ENCODE data around the gene NUCKS1. TPM values are rescaled to one million over a fixed set of nuclear protein-coding genes. Genes with fewer than 3 reads are reported as not detected.

The NUCKS1 gene
- total and polyA plus RNA-seq, 2 of the 8 experiments (the other 6 are each of a cell fraction or from before 2014, with no cell fraction given), result 126 to 461 TPM

DNA sequence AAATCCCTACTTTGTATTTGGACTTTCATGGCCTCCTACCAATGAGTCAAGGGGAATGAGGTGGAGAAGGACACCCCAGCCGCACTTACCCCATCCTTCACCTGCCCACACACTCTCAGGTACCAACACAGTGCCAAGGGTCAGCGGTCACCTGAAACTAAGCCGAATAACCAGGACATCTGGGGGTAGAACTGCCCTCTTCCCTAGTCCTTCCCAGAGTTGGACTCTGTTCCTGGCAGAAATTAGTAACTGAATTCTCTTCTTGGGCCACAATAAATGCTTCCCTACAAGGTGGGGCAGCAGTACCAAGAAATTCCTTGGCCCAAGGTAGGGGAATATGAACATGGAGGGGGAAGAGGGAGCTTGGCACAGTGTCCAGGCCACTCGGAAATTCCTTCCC is 77.0 kb downstream of the NUCKS1 start:
- DNase-seq (ENCODE audit: low read depth in 1 of 2, low spot score in 2 of 2), result no peak
- no peak overlapping the region for H3K56ac ChIP-seq (replicated peaks; ENCODE audit: insufficient read length, low read depth, low read length)
- peaks cover 0 to 50% of the 10 kb centered on the region in 2 experiments; a peak in 3 of 4 replicates for H3K79me2 ChIP-seq (ENCODE audit: control insufficient read depth in 1 of 2, insufficient read depth in 2 of 2, low read length in 2 of 2)
- H2BK12ac ChIP-seq (ENCODE audit: low read depth, low read length), result peak overlapping the region; percentile 61
- no peak overlapping the region for H2AFZ ChIP-seq (ENCODE audit: low read length)
- H3K4me3 ChIP-seq (ENCODE audit: extremely low read depth in 1 of 4, insufficient read depth in 2 of 4, low read depth in 3 of 4, low read length in 4 of 4), result no peak overlapping the region
- H3K23ac ChIP-seq (ENCODE audit: insufficient read length), result no peak overlapping the region
- peaks cover 0 to 2% of the 10 kb centered on the region in 2 experiments for H4K20me1 ChIP-seq (replicated peaks in 1 of 2; ENCODE audit: control insufficient read depth in 1 of 2, insufficient read depth in 2 of 2, low read length in 2 of 2)
- no peak overlapping the region for H2BK5ac ChIP-seq (ENCODE audit: low read depth, low read length)
- FAIRE-seq, result no peak
- no peak overlapping the region for H3K4ac ChIP-seq (replicated peaks; ENCODE audit: insufficient read length, low read depth, low read length)
- H4K5ac ChIP-seq (ENCODE audit: insufficient read length, low read depth, low read length), result no peak overlapping the region
- no peaks in the 10 kb centered on the region for H3K23me2 ChIP-seq (ENCODE audit: low read depth, low read length)
- H3K79me1 ChIP-seq (ENCODE audit: low read depth, low read length), result peaks cover 19% of the 10 kb centered on the region
- H3K27me3 ChIP-seq (replicated peaks in 1 of 4; ENCODE audit: control insufficient read depth in 3 of 4, extremely low read depth in 1 of 4, insufficient read depth in 3 of 4, low read length in 3 of 4), result no peaks in the 10 kb centered on the region
- WGBS, 2 experiments (ENCODE audit: extremely low coverage in 1 of 2, insufficient coverage in 1 of 2, insufficient read length in 1 of 2, insufficient replicate concordance in 2 of 2, low coverage in 1 of 2, low lambda C conversion rate in 2 of 2, missing lambda C conversion rate in 1 of 2), result 98% methylated on average over 4 of the region's 4 CpGs; no CpG with 5 or more reads in 1 of the 2 experiments
- no peak overlapping the region for H4K91ac ChIP-seq (replicated peaks; ENCODE audit: insufficient read length, low read length)
- H3K4me2 ChIP-seq (ENCODE audit: insufficient read depth in 1 of 2, low read depth in 2 of 2, low read length in 2 of 2), result no peak overlapping the region; a peak in 1 of 4 replicates
- H3K18ac ChIP-seq (ENCODE audit: extremely low read depth, low read length), result no peak overlapping the region; the same call in 1 of the 2 replicates
- no peak overlapping the region for H4K8ac ChIP-seq (ENCODE audit: extremely low read depth, insufficient read depth, low read length)
- H2BK20ac ChIP-seq (ENCODE audit: low read length), result peak overlapping the region; percentile 63
- no peak overlapping the region for H2BK120ac ChIP-seq (replicated peaks; ENCODE audit: low read depth, low read length)
- POLR2A ChIA-PET (ENCODE audit: partially characterized antibody), result interaction anchor here (0.8 to 19.3 kb wide), 5 partner anchors 7 to 34 kb away, joined by 3 to 241 read pairs (median 3); partner anchors contain the start of gene SLC45A3
- H3K27ac ChIP-seq (ENCODE audit: low read depth, low read length), result no peak overlapping the region; the same call in 1 of the 2 replicates
- no peak overlapping the region for H3K9ac ChIP-seq (replicated peaks in 1 of 4; ENCODE audit: extremely low read depth in 1 of 4, low read depth in 3 of 4, low read length in 3 of 4)
- no peaks in the 10 kb centered on the region for H3K9me3 ChIP-seq (ENCODE audit: insufficient read depth in 2 of 2, low read depth in 1 of 2, low read length in 1 of 2)
- CTCF ChIA-PET (ENCODE audit: partially characterized antibody), result interaction anchor here (0.7 to 17.5 kb wide), 17 partner anchors 8 to 85 kb away, joined by 3 to 378 read pairs (median 4); no protein-coding TSS in a partner anchor
- H2BK15ac ChIP-seq (ENCODE audit: low read length), result no peak overlapping the region; the same call in 1 of the 2 replicates
- TF ChIP-seq POU5F1 (IDR thresholded peaks at IDR 0.05; ENCODE audit: low read depth, low read length) (no peak), SP4 (IDR thresholded peaks at IDR 0.05; ENCODE audit: low read length) (no peak), SP2 (IDR thresholded peaks at IDR 0.05; ENCODE audit: low read length) (no peak), SIRT6 (IDR thresholded peaks at IDR 0.05; ENCODE audit: low read length) (no peak)
- H3K4me1 ChIP-seq (replicated peaks in 1 of 4; ENCODE audit: control insufficient read depth in 3 of 4, insufficient read depth in 4 of 4, low read length in 3 of 4), result peaks cover 17 to 62% (median 44%) of the 10 kb centered on the region in 4 experiments
- H2AK5ac ChIP-seq (ENCODE audit: low read depth, low read length), result no peak overlapping the region
- H3K36me3 ChIP-seq (ENCODE audit: control insufficient read depth in 2 of 4, insufficient read depth in 4 of 4, low read length in 3 of 4), result no peaks in the 10 kb centered on the region
- H3K14ac ChIP-seq (ENCODE audit: insufficient read length), result no peak overlapping the region

Data from H1 (cell line).